Transverse colon (tissue), 4 donors: ENCODE measurements around the gene ZBP1. TPM values are rescaled to one million over a fixed set of nuclear protein-coding genes. Genes with fewer than 3 reads are reported as not detected.
"Not testable (repeated sequence)": the region's sequence is repeated elsewhere in the genome, so short reads cannot be mapped to it uniquely, and the experiment has no call there.

Experiments used
- DNase-seq: peaks from one replicate; pipeline ENCODE4 v3.0.0-alpha.2; 2019
- H3K27ac ChIP-seq, 4 donors: fragments of 200-600 bp; sonication (generic); 2 replicates each; pipeline ENCODE4 v1.5.1; 2016 to 2018; ENCODE audit warnings: inconsistent platforms in 4 of 4
- H3K27me3 ChIP-seq: fragments of 200-600 bp; sonication (generic); 2 replicates; pipeline ENCODE4 v1.5.1; 2017; ENCODE audit warnings: inconsistent platforms
- H3K36me3 ChIP-seq, 4 donors: fragments of 200-600 bp; sonication (generic); 2 replicates each; pipeline ENCODE4 v1.5.1; 2017 to 2019; ENCODE audit warnings: inconsistent platforms in 4 of 4
- H3K4me1 ChIP-seq, 4 donors: fragments of 200-600 bp; sonication (generic); 2 replicates each; pipeline ENCODE4 v1.5.1; 2017 to 2020; ENCODE audit warnings: inconsistent platforms in 4 of 4
- H3K4me3 ChIP-seq, 4 donors: fragments of 200-600 bp; sonication (generic); 1 replicate in 1 of 4; 2 replicates in 3 of 4; pipeline versions ENCODE4 v1.5.1 to v1.6.1; 2017 to 2019; ENCODE audit warnings: inconsistent platforms in 4 of 4
- H3K9me3 ChIP-seq, 2 donors: fragments of 200-600 bp; sonication (generic); 2 replicates each; pipeline ENCODE4 v1.5.1; 2017 to 2019; ENCODE audit warnings: inconsistent platforms in 2 of 2
- CTCF ChIP-seq, 5 experiments: fragments of 200-600 bp in 3 of 5; fragments of 450-650 bp in 2 of 5; sonication (generic) in 3 of 5; IDR thresholded peaks; 1 replicate in 2 of 5; 2 replicates in 3 of 5; pipeline ENCODE4 v1.5.1; 2016 to 2017; ENCODE audit warnings: antibody characterized with exemption in 5 of 5, inconsistent platforms in 3 of 5, mild to moderate bottlenecking in 2 of 5, moderate library complexity in 1 of 5
- EP300 ChIP-seq: sonication (generic); formaldehyde crosslinking; IDR thresholded peaks from one replicate; pipeline ENCODE4 v1.6.1; 2017; ENCODE audit warnings: antibody characterized with exemption, low read depth
- POLR2A ChIP-seq: fragments of 450-650 bp; IDR thresholded peaks from one replicate; pipeline ENCODE4 v1.6.1; 2016; ENCODE audit warnings: antibody characterized with exemption, mild to moderate bottlenecking, moderate library complexity
- POLR2AphosphoS5 ChIP-seq, 3 donors: sonication (generic); formaldehyde crosslinking; IDR thresholded peaks; one replicate each; pipeline ENCODE4 v1.6.1; 2016; ENCODE audit warnings: antibody characterized with exemption in 3 of 3
- whole genome bisulfite sequencing, 2 donors: methylation state at CpG; one replicate each; pipeline ENCODE4 v1.1.5; 2018; ENCODE audit warnings: low coverage in 1 of 2; 5-methylcytosine and 5-hydroxymethylcytosine counted together
- in situ Hi-C, 4 donors: fragments of 200-750 bp; cut with MboI; loops; one replicate each; pipeline versions ENCODE4 v1.15.0 to v1.15.1; 2017; ENCODE audit warnings: low sequenced_read_pairs in 3 of 4, low pct_ligation_motif_present in 1 of 4, low pct_unique_long_range_greater_than_20kb in 1 of 4
- intact Hi-C: fragments of 100-400 bp; cut with DNase I; formaldehyde crosslinking; loops from one replicate; pipeline ENCODE4 v1.15.1; 2023; ENCODE audit warnings: low total_unique reads
- total RNA-seq, 4 donors: library from RNA; depleted of rRNA; stranded (reverse); fragments of >200 nt; gene quantifications; one replicate each; pipeline ENCODE4 v1.1.0, GENCODE V29; 2016

ZBP1 gene
- total RNA-seq, 4 donors from 2014 or later: 1.6 to 4.4 TPM; not detected in 2

- no peak overlapping the region for H3K27ac ChIP-seq
- intact Hi-C loops (no loop called here), in situ Hi-C loops (no loop called here)
- TF ChIP-seq POLR2AphosphoS5 (IDR thresholded peaks at IDR 0.05) (no peak), CTCF (IDR thresholded peaks at IDR 0.05) (no peak), POLR2A (no peak), EP300 (no peak)
- 72 to 73% methylated on average over 2 of the region's 2 CpGs for WGBS, 2 donors
- H3K4me1 ChIP-seq: peaks cover 0 to 14% (median 5%) of the 10 kb centered on the region in 4 donors
- peaks cover 10% of the 10 kb centered on the region for H3K27me3 ChIP-seq
- no peak overlapping the region for H3K4me3 ChIP-seq
- no peaks in the 10 kb centered on the region for H3K9me3 ChIP-seq
- no peaks in the 10 kb centered on the region for H3K36me3 ChIP-seq
- DNase-seq: no peak
These were observed 12.1 kb upstream of the ZBP1 start for GRCh38 chr20:57632286-57632685.

- in situ Hi-C loops: no loop called here
- H3K36me3 ChIP-seq: no peaks in the 10 kb centered on the region
- TF ChIP-seq POLR2A: no peak
- no peak for TF ChIP-seq POLR2AphosphoS5 (IDR thresholded peaks at IDR 0.05)
- TF ChIP-seq EP300: no peak
- no peak for TF ChIP-seq CTCF (IDR thresholded peaks at IDR 0.05)
- H3K4me1 ChIP-seq: peaks cover 0 to 17% (median 6%) of the 10 kb centered on the region in 4 donors
- intact Hi-C loops: no loop called here
- peak overlapping the region in 1 of 4 donors; percentile 27 for H3K27ac ChIP-seq
- peak overlapping the region in 1 of 4 donors; percentile 15 for H3K4me3 ChIP-seq
- no peak for DNase-seq
- 58% methylated on average over 2 to 4 of the region's 4 CpGs for WGBS, 2 donors
- H3K27me3 ChIP-seq: peaks cover 6% of the 10 kb centered on the region
- H3K9me3 ChIP-seq: no peaks in the 10 kb centered on the region
These were observed 9.8 kb upstream of the ZBP1 start for GRCh38 chr20:57630061-57630460.

GRCh38 chr20:57629491-57629901 is 9.3 kb upstream of the ZBP1 start:
- Histone ChIP-seq H3K4me1 (peaks cover 0 to 17% (median 6%) of the 10 kb centered on the region in 4 donors), H3K27ac (peak overlapping the region in 3 of 4 donors; percentile 9 to 60 (median 27)), H3K4me3 (peak overlapping the region in 1 of 4 donors; percentile 15)
- 81 to 86% methylated on average over 6 to 9 of the region's 9 CpGs for WGBS, 2 donors
- intact Hi-C loops, H3K36me3 ChIP-seq, H3K27me3 ChIP-seq, DNase-seq, H3K9me3 ChIP-seq, in situ Hi-C loops: not testable (repeated sequence)
- peak; percentile 25 for TF ChIP-seq POLR2A

GRCh38 chr20:57628962-57629308 is 8.7 kb upstream of the ZBP1 start:
- intact Hi-C loops, H3K27me3 ChIP-seq, H3K36me3 ChIP-seq, DNase-seq, H3K9me3 ChIP-seq, in situ Hi-C loops, H3K4me3 ChIP-seq: not testable (repeated sequence)
- peak overlapping the region; percentile 58 to 76 (median 68) for H3K27ac ChIP-seq
- H3K4me1 ChIP-seq: peaks cover 0 to 17% (median 6%) of the 10 kb centered on the region in 4 donors
- WGBS, 2 donors: 100% methylated on average over 5 of the region's 12 CpGs; no CpG with 5 or more reads in 1 of the 2 donors

GRCh38 chr20:57628047-57628961 is 8.1 kb upstream of the ZBP1 start:
- no peaks in the 10 kb centered on the region for H3K27me3 ChIP-seq
- no peaks in the 10 kb centered on the region for H3K36me3 ChIP-seq
- H3K4me3 ChIP-seq: peak overlapping the region in 1 of 4 donors; percentile 3
- TF ChIP-seq CTCF (IDR thresholded peaks at IDR 0.05) (no peak), POLR2A (no peak), EP300 (no peak), POLR2AphosphoS5 (IDR thresholded peaks at IDR 0.05) (no peak)
- peak overlapping the region; percentile 58 to 76 (median 68) for H3K27ac ChIP-seq
- WGBS, 2 donors: 34 to 66% methylated on average over 5 to 27 of the region's 29 CpGs
- H3K4me1 ChIP-seq: peaks cover 0 to 17% (median 6%) of the 10 kb centered on the region in 4 donors
- H3K9me3 ChIP-seq: no peaks in the 10 kb centered on the region
- intact Hi-C loops: no loop called here
- in situ Hi-C loops: no loop called here
- DNase-seq: peak; percentile 44
